UCSD-AML1 (cell line): Measurements from ENCODE around the gene MBD2.
"Not testable (repeated sequence)": the region's sequence is repeated elsewhere in the genome, so short reads cannot be mapped to it uniquely, and the experiment has no call there.

Source experiments
- DNase-seq: peaks from one replicate; lab custom pipeline; 2025; ENCODE audit not compliant: unreplicated experiment; lab: John Stamatoyannopoulos, UW

The MBD2 gene

DNA sequence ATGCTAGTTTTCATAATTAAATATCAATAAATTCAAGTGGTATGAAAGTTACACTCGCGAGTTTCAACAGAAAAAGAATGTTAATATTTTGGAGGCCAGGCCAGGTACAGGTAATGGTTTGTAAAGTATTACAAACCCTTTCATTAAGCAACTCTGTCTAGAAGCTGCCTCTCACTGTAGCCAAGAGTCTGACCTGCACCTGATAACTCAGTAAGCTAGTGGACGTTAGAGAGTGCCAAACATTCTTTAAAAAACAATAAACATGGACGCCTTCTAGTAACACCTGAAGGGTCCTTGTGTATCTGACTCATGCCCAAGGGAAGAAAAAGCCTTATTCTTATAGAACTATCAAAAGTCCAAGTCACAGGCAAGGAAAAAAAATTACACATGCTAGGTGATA, 70.2 kb downstream of the MBD2 start:
- no peak for DNase-seq

DNA sequence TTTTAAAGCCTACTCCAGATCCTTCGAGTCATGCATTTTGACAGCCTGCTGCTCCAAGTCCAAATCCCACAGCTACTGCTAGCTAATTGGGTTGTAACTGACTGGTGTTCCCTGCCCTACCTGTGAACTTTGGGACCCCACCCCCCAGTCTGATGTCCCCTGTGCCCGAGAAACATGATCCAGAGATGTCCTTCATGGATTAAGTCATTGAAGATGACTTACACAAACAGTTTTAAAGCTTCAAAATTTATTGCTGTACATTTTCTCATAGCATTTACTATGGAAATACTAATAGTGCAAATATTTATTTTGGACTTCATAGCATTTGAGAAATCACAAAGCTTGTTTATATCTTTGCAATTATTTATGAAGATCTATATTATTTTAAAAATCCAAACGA, 73.1 kb downstream of the MBD2 start:
- DNase-seq, result no peak

DNA sequence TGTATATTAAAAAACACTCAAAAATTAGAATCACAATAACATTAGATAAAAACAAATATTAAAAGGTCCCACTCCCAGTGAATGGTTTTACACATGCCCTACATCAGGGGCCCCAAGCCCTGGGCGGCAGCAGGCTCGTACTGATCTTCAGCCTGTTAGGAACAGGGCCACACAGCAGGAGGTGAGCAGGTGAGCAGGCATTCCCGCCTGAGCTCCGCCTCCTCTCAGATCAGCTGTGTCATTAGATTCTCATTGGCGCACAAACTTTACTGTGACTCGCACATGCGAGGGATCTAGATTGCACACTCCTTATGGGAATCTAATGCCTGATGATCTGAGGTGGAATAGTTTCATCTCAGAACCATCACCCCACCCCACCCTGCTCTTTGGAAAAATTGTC, 74.2 kb downstream of the MBD2 start:
- DNase-seq, result no peak

DNA sequence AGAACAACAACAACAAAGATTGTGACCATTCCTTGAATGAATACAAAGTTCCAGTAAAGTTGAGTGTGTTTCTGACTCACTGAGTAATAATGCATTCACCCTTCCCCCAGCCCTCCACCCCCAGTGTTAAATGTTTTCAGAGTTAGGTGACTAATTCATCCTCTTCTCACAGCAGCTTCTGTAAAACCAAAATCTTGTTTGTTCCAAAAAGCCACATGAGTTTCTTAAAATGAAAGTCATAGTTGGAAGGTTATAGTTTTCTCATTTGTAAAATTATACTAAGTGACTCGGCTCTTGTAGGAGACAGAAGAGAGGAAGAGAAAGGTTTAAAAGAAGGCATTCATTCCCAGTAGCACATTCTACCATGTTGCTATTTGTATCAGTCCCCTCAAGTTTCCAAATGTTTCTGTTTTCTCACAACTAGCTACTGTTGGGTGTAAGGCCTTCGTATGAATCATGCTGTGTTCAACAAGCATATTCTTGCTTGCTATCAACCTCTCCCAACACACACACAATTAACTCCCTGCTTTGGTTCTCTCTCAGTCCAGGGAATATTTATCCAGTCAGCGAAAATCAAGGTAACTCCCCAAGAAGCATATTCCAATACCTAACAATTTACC, 75.3 kb downstream of the MBD2 start:
- no peak for DNase-seq

DNA sequence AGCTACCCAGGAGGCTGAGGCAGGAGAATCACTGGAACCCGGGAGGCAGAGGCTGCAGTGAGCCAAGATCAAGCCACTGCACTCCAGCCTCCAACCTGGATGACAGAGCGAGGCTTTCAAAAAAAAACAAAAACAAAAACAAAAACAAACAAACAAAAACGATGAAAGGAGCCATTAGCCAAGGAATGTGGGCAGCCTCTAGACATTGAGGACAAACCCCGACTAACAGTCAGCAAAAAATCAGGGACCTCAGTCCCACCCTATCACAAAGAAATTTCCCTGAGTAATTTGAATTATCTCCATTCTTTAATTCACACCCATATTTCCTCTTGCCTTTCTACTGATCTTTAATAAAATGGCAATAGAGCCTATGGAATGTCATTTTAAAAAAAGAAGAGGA, 75.8 kb downstream of the MBD2 start:
- no peak for DNase-seq

DNA sequence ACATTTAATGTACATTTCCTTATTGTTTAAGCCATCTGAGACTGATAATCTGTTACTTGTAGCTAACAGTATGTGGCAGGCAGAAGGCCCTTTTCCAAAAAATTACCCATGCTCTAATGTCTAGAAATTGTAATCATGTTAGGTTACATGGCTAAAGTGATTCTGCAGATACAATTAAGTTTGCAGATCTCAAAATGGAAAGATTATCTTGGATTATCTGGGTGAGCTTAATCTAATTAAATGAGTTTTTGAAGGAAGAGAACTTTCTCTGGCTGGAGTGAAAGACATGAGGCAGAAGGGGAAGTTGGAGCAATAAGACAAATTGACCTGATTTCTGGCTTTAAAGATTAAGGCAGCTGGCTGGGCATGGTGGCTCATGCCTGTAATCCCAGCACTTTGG, 76.3 kb downstream of the MBD2 start:
- DNase-seq, result no peak

DNA sequence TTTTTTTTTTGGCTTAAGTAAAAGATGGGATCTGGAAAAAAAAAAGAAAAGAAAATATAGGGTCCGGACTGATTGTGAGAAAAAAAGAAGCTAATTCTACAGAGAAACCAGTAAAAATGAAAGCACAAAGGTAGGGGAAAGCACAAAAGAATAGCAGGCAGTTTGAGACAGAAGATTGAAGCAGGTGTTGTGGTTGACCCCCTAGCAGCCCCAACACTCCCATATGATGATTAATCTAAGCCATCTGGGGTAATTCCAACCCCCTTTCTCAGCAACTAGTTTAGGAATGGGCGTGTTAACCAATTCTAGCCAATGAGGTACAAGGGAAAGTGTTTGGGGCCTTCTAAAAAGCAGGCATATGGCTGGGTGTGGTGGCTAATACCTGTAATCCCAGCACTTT, 77.0 kb downstream of the MBD2 start:
- no peak for DNase-seq

DNA sequence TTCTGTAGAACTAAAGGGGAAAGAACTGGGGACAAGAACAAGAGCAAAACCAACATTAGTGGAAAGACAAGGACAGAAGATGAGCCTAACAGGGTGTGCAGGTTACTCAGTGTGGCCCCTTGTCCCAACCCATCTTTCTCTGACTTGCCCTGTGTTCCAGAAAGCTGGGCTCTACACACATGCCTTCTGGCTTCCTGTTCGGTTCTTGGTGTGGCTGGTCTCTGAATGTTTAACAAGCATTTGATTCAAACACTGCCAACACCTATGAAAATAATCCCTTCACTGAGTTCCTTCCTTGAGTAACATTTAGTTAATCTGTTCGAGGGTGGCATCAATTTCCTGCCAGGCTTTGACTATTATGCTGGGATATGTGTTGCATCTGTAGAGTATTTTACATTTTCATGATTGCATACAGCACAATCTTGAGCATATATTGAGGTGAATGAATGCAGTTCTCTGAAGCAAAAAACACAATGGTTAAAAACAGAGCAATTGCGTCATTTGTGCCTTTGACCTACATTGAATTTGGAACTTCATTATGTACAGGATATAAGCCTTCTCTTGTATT, 83.3 kb downstream of the MBD2 start:
- no peak for DNase-seq

DNA sequence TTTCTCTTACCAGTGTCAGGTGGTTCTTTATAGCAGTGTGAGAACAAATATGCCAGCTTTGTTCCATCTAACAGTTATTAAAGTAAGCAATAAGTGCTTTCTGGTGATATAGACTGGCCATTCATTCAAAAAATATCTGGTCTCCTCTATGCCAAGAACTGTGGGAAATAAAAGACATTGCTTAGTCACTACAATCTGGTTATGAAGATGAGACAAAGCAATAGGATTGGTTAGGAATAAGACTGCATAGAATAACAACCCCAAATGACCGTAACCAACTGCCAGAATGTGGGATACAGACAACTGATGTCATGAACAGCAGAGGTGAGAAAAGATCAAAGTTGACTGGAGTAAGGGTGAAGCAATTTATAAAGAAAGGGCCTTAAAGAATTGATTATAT, 83.8 kb downstream of the MBD2 start:
- no peak for DNase-seq

DNA sequence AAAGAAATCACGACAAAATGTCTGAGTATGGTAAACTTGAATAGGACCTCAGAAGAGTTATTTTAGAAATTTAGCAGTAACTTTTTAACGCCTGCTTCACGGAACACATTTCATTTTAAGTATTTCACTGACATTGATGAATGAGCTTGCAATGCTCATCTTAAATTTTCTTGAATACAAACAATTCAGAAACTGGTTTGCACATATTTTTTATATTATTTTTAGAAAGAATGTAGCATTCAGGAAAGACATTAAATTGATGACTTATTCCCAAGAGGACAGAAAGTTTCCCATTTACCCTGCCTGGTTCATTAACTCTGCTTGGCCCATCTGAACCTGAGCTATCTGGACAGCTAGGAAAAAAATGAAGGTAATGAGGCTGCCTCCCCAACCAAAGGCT, 89.3 kb downstream of the MBD2 start:
- DNase-seq, result no peak

DNA sequence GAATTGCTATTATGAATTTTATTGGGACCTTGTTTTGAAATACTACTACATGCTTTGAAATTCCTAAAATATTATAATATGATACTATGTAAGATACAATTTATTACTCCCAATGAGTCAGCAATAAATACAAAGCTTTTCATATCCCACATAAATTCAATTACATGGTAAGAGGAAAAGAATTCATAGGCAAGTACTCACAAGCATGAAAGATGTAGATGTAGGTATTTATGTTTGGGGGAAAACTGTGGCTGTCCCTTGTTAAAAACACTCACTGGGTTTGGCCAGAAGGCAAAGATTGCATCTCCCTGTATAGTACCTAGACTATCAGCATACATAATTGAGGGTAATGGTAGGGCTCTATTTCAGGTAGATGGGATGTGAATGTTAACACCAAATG, 90.4 kb downstream of the MBD2 start:
- DNase-seq, result no peak

DNA sequence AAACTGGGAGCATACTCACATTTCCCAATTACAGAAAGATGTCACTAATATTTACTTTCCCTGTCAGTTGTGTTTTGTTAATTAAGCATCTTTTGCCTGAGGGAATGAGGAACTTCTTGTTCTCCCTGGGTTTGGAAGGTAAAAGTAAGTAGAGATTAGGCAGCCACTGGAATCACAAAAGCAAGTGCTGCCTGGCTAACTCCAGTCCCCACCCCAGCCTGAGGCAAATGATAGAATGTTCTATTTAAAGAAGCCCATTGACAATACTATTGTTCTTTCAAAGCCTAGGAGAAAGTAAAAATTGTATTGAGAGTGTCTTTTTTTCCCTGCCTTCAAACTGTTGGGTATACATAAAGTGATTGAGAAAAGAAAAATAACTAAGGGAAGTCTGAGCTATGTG, 93.8 kb downstream of the MBD2 start:
- DNase-seq, result no peak

DNA sequence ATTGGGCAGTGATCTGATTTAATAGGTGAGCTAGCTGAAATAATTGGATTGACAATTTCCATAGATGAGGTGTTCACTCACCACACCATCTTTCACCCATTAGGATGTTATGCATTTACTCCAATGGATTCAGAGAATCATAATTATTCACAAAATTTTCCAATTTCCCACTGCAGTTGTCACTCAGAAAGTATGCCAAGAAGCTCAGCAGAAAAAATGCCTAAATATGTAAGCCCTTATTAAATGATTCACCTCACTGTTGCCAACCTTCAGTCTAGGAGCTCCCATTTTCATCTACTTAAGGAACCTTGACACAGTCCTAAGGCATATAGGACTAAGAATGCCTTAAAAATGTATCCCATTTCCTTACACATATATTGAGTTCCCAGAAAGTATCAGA, 94.3 kb downstream of the MBD2 start:
- DNase-seq, result no peak

DNA sequence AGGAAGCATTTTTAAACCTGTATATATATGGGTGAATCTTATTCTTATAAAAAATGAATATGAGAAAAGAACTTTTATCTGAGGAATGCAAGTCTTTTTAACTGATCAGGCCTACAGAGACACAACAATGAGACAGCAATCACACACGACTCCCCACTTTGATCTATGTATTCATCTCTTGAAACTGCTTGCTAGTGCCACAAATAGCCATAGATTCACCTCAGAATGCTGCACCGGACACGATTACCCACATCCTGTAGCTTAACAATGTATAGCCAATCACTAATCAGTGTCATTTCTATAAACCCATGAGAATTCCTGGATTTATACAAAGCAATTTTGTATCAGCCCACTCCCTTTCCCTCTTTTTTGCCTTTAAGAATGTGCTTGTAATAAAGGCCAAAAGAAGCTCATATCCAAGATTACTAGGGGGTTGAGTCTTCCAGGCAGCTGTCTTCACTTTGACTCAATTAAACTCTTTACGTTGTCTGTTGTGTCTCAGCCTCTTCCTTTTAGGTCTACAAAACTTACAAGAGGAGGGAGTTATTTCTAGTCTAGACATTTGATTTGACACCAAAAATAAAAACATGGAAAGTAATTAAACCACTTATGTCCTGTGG, 94.9 kb downstream of the MBD2 start:
- DNase-seq, result no peak

DNA sequence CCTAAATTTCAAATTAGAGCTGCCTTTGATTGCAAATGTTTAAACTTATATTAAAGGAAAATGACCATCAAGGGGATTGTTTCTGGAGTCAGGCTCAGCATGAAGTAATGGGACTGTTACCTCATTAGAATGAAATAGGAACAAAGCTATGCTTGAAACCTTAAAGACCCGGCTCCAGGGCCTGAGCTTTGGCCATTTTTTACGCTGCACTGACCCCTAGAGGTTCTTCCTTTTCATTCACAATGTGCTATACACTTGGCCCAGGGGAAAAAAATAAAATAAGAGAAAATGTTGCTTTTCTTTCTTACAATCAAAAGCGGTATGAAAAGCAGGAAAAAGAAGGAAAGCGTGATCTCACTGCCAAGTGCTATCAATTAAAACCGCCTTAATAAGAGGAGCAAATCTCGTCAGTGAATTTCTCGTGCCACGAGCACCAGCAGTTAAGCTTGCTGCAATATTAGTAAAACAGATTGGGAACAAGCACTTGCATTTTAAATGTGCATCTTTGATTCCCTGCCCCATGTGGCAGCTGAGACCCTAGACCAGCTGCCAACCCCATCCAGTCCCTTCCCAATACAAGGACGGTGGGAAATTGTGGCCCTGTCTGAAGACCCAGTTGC, 96.6 kb downstream of the MBD2 start:
- DNase-seq, result peak; percentile 29

DNA sequence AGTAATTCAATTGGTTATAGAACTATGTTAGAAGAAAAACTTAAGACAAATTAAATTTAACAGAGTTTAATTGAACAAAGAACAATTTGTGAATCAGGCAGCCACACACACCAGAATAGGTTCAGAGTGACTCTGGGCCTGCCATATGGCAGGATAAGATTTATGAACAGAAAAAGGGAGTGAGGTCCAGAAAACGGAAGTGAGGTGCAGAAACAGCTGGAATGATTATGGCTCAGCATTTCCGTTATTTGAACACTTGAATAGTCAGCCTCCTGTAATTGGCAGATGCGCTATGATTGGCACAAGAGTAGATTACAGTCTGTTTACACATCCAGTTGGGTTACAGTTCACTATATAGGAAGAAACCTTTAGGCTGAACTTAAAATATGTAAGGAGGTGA, 99.0 kb downstream of the MBD2 start:
- DNase-seq, result no peak

DNA sequence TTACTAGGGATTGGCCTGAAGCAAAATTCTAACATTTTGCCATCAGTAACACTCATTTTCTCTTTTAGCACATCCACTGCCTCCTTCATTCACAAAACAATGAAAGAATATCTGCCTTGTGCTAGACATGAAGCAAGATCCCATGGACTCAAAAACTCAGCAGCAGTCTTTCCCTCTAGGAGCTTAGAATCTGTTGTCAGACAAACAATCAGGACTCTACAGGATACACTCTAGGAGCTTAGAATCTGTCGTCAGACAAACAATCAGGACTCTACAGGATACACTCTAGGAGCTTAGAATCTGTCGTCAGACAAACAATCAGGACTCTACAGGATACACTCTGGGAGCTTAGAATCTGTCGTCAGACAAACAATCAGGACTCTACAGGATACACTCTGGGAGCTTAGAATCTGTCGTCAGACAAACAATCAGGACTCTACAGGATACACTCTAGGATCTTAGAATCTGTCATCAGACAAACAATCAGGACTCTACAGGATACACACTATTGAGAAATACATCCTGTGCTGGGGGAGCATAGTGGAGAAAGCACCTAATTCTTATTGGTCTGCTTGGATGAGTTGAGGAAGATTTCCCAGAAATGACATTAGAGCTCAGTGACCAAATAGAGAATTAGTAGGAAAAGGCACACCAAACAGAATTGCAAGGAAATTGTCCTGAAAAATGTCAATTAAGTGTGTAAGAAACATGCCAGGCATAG, 100.6 kb downstream of the MBD2 start:
- not testable (repeated sequence) for DNase-seq

DNA sequence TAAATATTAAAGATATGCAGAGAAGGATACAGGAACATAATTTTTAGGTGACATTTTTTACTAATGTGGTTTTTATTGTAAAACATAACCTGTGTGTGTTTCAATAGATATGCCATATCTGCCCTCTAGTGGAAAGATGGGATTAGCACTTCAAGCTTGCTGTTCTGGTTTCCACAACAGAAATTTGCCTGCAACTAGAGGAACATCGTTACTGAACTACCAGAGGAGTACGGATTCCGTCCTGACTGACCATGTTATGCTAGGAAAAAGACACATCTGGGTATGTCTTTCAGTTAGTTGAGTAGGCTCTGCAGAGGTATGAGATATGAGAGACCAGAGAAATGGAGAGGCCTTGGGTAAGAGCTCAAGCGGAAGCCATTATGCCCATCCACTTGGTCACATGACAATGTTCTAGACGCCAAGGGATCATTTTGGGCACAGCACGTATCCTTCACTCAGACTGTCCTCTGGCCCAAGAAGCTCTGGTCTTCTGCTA, 104.9 kb downstream of the MBD2 start:
- no peak for DNase-seq

DNA sequence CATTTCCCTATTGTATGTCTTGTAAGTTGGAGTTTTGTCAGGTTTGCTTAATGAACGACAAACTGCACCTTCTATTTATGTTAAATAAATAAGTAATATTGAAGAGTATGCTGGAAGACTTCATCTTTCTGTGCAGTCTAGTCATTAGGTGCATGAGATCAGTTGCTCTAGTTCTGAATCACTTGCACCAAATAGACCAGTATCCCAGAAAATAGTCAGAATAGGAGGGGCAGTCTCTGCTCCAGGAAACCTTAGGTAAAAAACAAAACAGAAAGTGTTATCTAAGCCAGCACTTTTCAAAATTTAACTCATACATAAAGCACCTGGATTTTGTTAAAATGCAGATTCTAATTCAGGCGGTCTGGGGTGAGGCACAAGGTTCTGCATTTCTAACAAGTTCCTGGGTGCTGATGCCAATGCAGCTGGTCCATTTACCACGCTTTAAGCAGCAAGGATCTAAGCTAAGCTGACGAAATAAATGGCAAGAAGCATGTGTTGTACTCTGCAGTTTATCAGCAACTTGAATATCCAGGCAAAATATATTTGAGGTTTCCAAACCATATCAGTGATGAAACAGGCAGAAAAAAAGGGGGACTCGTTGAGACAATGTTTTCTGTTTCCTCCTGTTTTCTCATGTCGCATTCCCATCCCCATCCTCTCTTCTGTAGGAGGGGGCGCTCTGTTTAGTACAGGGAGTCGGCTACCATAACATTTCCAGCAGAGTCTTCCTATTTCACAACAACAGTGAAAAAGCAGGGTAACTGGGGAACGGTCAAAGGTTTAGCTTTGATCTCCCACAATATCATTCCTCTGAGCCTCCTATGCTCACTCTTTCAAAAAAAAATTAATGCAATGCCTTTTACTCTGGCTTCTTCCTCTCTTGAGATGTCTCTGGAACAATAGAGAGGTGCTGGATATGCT, 106.4 kb downstream of the MBD2 start:
- no peak for DNase-seq

DNA sequence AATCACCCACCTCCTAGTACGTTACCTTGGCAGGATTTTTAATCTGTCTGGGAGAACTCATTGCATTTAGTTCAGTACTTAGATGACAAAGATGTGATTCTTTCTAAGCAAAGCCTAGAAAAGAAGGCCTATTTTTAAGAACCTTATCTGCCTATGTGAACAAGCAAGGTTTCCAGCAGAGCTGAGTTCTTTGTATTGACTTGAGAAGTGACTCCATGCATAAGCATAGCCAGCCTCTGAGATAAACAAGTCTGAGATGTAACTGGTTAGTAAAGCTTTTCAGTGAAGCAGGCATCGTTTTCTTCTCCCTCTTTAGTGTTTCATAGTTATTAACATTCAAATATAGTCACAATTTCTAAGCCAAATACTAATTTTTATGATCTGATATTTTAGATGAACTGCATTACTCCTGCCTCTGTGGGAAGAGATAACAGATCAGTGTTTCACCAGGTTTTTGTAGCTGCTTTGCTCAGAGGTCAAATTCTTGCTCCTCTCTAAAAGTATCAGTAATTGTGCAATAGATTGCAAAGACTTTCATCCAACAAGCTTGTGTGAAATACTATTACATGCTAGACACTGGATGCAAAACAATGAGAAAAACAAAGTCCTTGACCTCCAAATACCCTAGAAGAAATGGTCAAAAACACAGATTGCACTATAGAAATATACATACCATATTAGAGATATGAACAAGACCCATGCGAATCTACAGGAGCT, 107.8 kb downstream of the MBD2 start:
- no peak for DNase-seq
